ENCODE measurements around the gene ITSN1.
"Not testable (repeated sequence)": the region's sequence is repeated elsewhere in the genome, so short reads cannot be mapped to it uniquely, and the experiment has no call there.

DNA sequence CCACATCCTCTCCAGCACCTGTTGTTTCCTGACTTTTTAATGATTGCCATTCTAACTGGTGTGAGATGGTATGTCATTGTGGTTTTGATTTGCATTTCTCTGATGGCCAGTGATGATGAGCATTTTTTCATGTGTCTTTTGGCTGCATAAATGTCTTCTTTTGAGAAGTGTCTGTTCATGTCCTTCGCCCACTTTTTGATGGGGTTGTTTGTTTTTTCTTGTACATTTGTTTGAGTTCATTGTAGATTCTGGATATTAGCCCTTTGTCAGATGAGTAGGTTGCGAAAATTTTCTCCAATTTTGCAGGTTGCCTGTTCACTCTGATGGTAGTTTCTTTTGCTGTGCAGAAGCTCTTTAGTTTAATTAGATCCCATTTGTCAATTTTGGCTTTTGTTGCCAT is 283.9 kb downstream of the ITSN1 start:
- not testable (repeated sequence) for TF ChIP-seq EZH2 (IDR thresholded peaks at IDR 0.05; ENCODE audit: insufficient read depth, poor library complexity, severe bottlenecking); EZH2phosphoT487 (IDR thresholded peaks at IDR 0.05; ENCODE audit: insufficient read depth, low read depth)
